Stimulated activated CD8-positive, alpha-beta memory T cell treated with anti-CD3 and anti-CD28 coated beads, Interleukin-15, amount 100 ng/mL, for 48 hours (primary cell): ENCODE results near the gene ZNF322.

ENCODE experiments used
- DNase-seq, 2 donors: peaks; one replicate each; pipeline ENCODE4 v3.0.0-alpha.2; 2020; ENCODE audit warnings: low read depth in 2 of 2

ZNF322 gene

GRCh38 chr6:26592649-26593048 is 66.9 kb downstream of the ZNF322 start:
- no peak for DNase-seq

GRCh38 chr6:26588965-26589364 is 70.6 kb downstream of the ZNF322 start:
- no peak for DNase-seq
